ENCODE data around the gene EEF2K. TPM values are rescaled to one million over a fixed set of nuclear protein-coding genes. Genes with fewer than 3 reads are reported as not detected.
A peak's percentile ranks its signal among the peaks of the same experiment; 100 is the strongest.

The EEF2K gene
- total and polyA plus RNA-seq, 2 of the 13 experiments (the other 11 are each of a cell fraction or from before 2014, with no cell fraction given) = 22.0 to 23.8 TPM

GRCh38 chr16:22297871-22298733 lies 92.0 kb downstream of the EEF2K start (continued):
- TF ChIP-seq SCMH1 (CRISPR knock-in tag; IDR thresholded peaks at IDR 0.05; ENCODE audit: borderline replicate concordance) (no peak), ZNF598 (CRISPR knock-in tag; IDR thresholded peaks at IDR 0.05; ENCODE audit: borderline replicate concordance) (no peak; the same call in 1 of the 2 replicates), STAT5B (CRISPR knock-in tag; IDR thresholded peaks at IDR 0.05) (peak; percentile 72; the same call in 1 of the 2 replicates), MBD4 (IDR thresholded peaks at IDR 0.05; ENCODE audit: borderline replicate concordance, low read length) (no peak), ARID2 (CRISPR knock-in tag; IDR thresholded peaks at IDR 0.05; ENCODE audit: borderline replicate concordance) (no peak; the same call in 1 of the 2 replicates), ZKSCAN5 (CRISPR knock-in tag; IDR thresholded peaks at IDR 0.05) (no peak; the same call in 1 of the 2 replicates), SOX5 (CRISPR knock-in tag; IDR thresholded peaks at IDR 0.05; ENCODE audit: borderline replicate concordance) (0 out of 2 replicates have a peak, but pooled peaks have one; percentile 6), IKZF1 (IDR thresholded peaks at IDR 0.05) (no peak), MXD4 (CRISPR knock-in tag; IDR thresholded peaks at IDR 0.05) (no peak), ZFP91 (CRISPR knock-in tag; IDR thresholded peaks at IDR 0.05; ENCODE audit: borderline replicate concordance) (no peak; the same call in 1 of the 2 replicates), KDM6A (CRISPR knock-in tag; IDR thresholded peaks at IDR 0.05; ENCODE audit: low read depth) (no peak), ZBTB21 (CRISPR knock-in tag; IDR thresholded peaks at IDR 0.05) (peak; percentile 89), TBP (CRISPR knock-in tag; IDR thresholded peaks at IDR 0.05) (peak; percentile 32; the same call in 1 of the 2 replicates), ATF1 (CRISPR knock-in tag; IDR thresholded peaks at IDR 0.05) (peak; percentile 84), MAFG (CRISPR knock-in tag; IDR thresholded peaks at IDR 0.05) (no peak), THYN1 (CRISPR knock-in tag; IDR thresholded peaks at IDR 0.05; ENCODE audit: borderline replicate concordance, low read depth) (no peak), NPAS2 (CRISPR knock-in tag; IDR thresholded peaks at IDR 0.05; ENCODE audit: borderline replicate concordance) (no peak), NR2C2 (CRISPR knock-in tag; IDR thresholded peaks at IDR 0.05; ENCODE audit: borderline replicate concordance) (no peak; the same call in 1 of the 2 replicates), ZNF383 (CRISPR knock-in tag; IDR thresholded peaks at IDR 0.05; ENCODE audit: borderline replicate concordance) (no peak; the same call in 1 of the 2 replicates), ZNF75D (CRISPR knock-in tag; IDR thresholded peaks at IDR 0.05; ENCODE audit: borderline replicate concordance) (no peak), SALL2 (CRISPR knock-in tag; IDR thresholded peaks at IDR 0.05) (no peak), CCAR2 (optimal IDR thresholded peaks at IDR 0.05; ENCODE audit: low read depth, low read length) (no peak)
- TF ChIP-seq, protein P1, sequence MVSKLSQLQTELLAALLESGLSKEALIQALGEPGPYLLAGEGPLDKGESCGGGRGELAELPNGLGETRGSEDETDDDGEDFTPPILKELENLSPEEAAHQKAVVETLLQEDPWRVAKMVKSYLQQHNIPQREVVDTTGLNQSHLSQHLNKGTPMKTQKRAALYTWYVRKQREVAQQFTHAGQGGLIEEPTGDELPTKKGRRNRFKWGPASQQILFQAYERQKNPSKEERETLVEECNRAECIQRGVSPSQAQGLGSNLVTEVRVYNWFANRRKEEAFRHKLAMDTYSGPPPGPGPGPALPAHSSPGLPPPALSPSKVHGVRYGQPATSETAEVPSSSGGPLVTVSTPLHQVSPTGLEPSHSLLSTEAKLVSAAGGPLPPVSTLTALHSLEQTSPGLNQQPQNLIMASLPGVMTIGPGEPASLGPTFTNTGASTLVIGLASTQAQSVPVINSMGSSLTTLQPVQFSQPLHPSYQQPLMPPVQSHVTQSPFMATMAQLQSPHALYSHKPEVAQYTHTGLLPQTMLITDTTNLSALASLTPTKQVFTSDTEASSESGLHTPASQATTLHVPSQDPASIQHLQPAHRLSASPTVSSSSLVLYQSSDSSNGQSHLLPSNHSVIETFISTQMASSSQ (IDR thresholded peaks at IDR 0.05; ENCODE audit: low read depth) = 0 out of 2 replicates have a peak, but pooled peaks have one; percentile 27
- TF ChIP-seq, protein P1 (CRISPR knock-in tag; IDR thresholded peaks at IDR 0.05; ENCODE audit: borderline replicate concordance) = no peak
- TF ChIP-seq, protein P2, sequence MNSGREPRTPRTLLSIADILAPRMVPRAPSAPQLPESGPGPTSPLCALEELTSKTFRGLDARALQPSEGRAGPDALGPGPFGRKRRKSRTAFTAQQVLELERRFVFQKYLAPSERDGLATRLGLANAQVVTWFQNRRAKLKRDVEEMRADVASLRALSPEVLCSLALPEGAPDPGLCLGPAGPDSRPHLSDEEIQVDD (CRISPR knock-in tag; IDR thresholded peaks at IDR 0.05; ENCODE audit: borderline replicate concordance) = no peak

Measured in HepG2 (cell line).